GM21423 (cell line): ENCODE measurements around the gene ADAD2.

Experiments used
- ATAC-seq: cut with Tn5 transposase; IDR thresholded peaks from one replicate; pipeline ENCODE4 v1.9.1; 2021; ENCODE audit warnings: mild to moderate bottlenecking, moderate library complexity; ENCODE audit not compliant: unreplicated experiment

Gene ADAD2

GRCh38 chr16:84220851-84221250 lies 29.9 kb downstream of the ADAD2 start:
- ATAC-seq: no peak

- ATAC-seq: no peak
These were observed 32.5 kb downstream of the ADAD2 start for GRCh38 chr16:84223456-84223855.

GRCh38 chr16:84224554-84224953 lies 33.6 kb downstream of the ADAD2 start:
- ATAC-seq: no peak

GRCh38 chr16:84225126-84225525 lies 34.2 kb downstream of the ADAD2 start:
- ATAC-seq: no peak

GRCh38 chr16:84225571-84225970 lies 34.6 kb downstream of the ADAD2 start:
- no peak for ATAC-seq

GRCh38 chr16:84226026-84226425 lies 35.1 kb downstream of the ADAD2 start:
- no peak for ATAC-seq

- ATAC-seq: no peak
These were observed 36.6 kb downstream of the ADAD2 start for GRCh38 chr16:84227548-84227947.

- ATAC-seq: no peak
These were observed 37.4 kb downstream of the ADAD2 start for GRCh38 chr16:84228256-84228838.

- no peak for ATAC-seq
These were observed 38.5 kb downstream of the ADAD2 start for GRCh38 chr16:84229471-84229870.

- no peak for ATAC-seq
These were observed 41.1 kb downstream of the ADAD2 start for GRCh38 chr16:84232060-84232459.

- ATAC-seq: no peak
These were observed 42.0 kb downstream of the ADAD2 start for GRCh38 chr16:84232969-84233368.

- no peak for ATAC-seq
These were observed 42.8 kb downstream of the ADAD2 start for GRCh38 chr16:84233748-84234147.

- ATAC-seq: no peak
These were observed 43.6 kb downstream of the ADAD2 start for GRCh38 chr16:84234321-84235241.

GRCh38 chr16:84236671-84237070 lies 45.7 kb downstream of the ADAD2 start:
- no peak for ATAC-seq

- no peak for ATAC-seq
These were observed 47.2 kb downstream of the ADAD2 start for GRCh38 chr16:84237994-84238750.

- no peak for ATAC-seq
These were observed 48.3 kb downstream of the ADAD2 start for GRCh38 chr16:84239141-84239769.

- ATAC-seq: no peak
These were observed 49.0 kb downstream of the ADAD2 start, which contains the start of gene KCNG4 for GRCh38 chr16:84239909-84240308. Gene KCNG4 (minus strand): TSS chr16:84240012. CDS start chr16:84237485, 2,527 bp downstream.

GRCh38 chr16:84240455-84240854 lies 49.5 kb downstream of the ADAD2 start:
- no peak for ATAC-seq

- no peak for ATAC-seq
These were observed 50.8 kb downstream of the ADAD2 start for GRCh38 chr16:84241778-84242177.

GRCh38 chr16:84242839-84243238 lies 51.9 kb downstream of the ADAD2 start:
- no peak for ATAC-seq

GRCh38 chr16:84243732-84244131 lies 52.8 kb downstream of the ADAD2 start:
- no peak for ATAC-seq
